Right lobe of liver (tissue), 6 donors: ENCODE measurements around the gene CRNKL1. TPM values are rescaled to one million over a fixed set of nuclear protein-coding genes. Genes with fewer than 3 reads are reported as not detected.

Experiments
- ATAC-seq, 4 donors: fragments of 200-7000 bp; cut with Tn5 transposase; one replicate each; pipeline ENCODE4 v1.9.1; 2020; ENCODE audit warnings: mild to moderate bottlenecking in 4 of 4, moderate library complexity in 4 of 4
- DNase-seq, 3 donors: peaks; one replicate each; pipeline ENCODE4 v3.0.0-alpha.2; 2020
- H3K27ac ChIP-seq, 3 donors: fragments of 200-600 bp; one replicate each; pipeline ENCODE4 v1.8.0; 2022
- H3K27me3 ChIP-seq, 2 donors: fragments of 200-600 bp; one replicate each; pipeline ENCODE4 v1.8.0; 2022
- H3K36me3 ChIP-seq, 4 donors: fragments of 200-600 bp; sonication (generic) in 1 of 4; one replicate each; pipeline versions ENCODE4 v1.5.1 to v1.8.0; 2017 to 2022; ENCODE audit warnings: control low read depth in 1 of 4
- H3K4me1 ChIP-seq, 4 donors: fragments of 200-600 bp; sonication (generic) in 1 of 4; one replicate each; pipeline versions ENCODE4 v1.5.1 to v1.8.0; 2017 to 2022; ENCODE audit warnings: control low read depth in 1 of 4
- H3K4me3 ChIP-seq, 3 donors: fragments of 200-600 bp; one replicate each; pipeline ENCODE4 v1.8.0; 2022
- H3K9me3 ChIP-seq, 4 donors: fragments of 200-600 bp; sonication (generic) in 1 of 4; one replicate each; pipeline versions ENCODE4 v1.5.1 to v1.8.0; 2017 to 2022; ENCODE audit warnings: control low read depth in 1 of 4
- CTCF ChIP-seq, 4 donors: fragments of 200-600 bp in 3 of 4; fragments of 450-650 bp in 1 of 4; IDR thresholded peaks; one replicate each; pipeline versions ENCODE4 v1.5.1 to v1.8.0; 2016 to 2022; ENCODE audit warnings: antibody characterized with exemption in 4 of 4, mild to moderate bottlenecking in 2 of 4
- POLR2A ChIP-seq: fragments of 450-650 bp; IDR thresholded peaks from one replicate; pipeline ENCODE4 v1.6.1; 2017; ENCODE audit warnings: antibody characterized with exemption, mild to moderate bottlenecking
- WGBS: methylation state at CpG from one replicate; pipeline ENCODE4 v1.1.6; 2018; ENCODE audit warnings: low coverage, low lambda C conversion rate; ENCODE audit not compliant: insufficient coverage; ENCODE audit errors: missing lambda C conversion rate; 5-methylcytosine and 5-hydroxymethylcytosine counted together
- intact Hi-C, 2 donors: fragments of 100-400 bp; cut with DNase I; formaldehyde crosslinking; loops; one replicate each; pipeline versions ENCODE4 v1.11.2 to v1.14.1; 2022
- total RNA-seq, 6 experiments: library from RNA; depleted of rRNA in 2 of 6; stranded (reverse); fragments of >200 nt in 2 of 6; fragmentation: NEBNext Ultra II Directional in 3 of 6; extraction: Animal tissue kit (Norgen Biotek cat#: 25700) in 3 of 6; gene quantifications; one replicate each; pipeline versions ENCODE4 v1.1.0 to v1.2.4, GENCODE V29; 2016 to 2023
- donor health status: DM: no; HTN: yes; CAD: no.
- donor health status: DM: no; HTN: no; CAD: no.
- donor health status: DM: no; HTN: no; CAD: no.
- donor health status: DM: no; HTN: yes; CAD: no.
- donor health status: DM: no; HTN: yes; CAD: no.

Gene CRNKL1
- total RNA-seq, 6 experiments from 2014 or later, result 5.5 to 13.2 (median 7.2) TPM

- ATAC-seq (no peak), DNase-seq (no peak)
- H3K4me3 ChIP-seq, result no peak overlapping the region
- intact Hi-C loops, result loop anchor here (10.0 kb wide), 2 partner anchors 206 to 296 kb away; no protein-coding TSS in a partner anchor
- H3K27ac ChIP-seq, result peak overlapping the region in 1 of 3 donors; percentile 1
- peaks cover 0 to 6% (median 1%) of the 10 kb centered on the region in 4 donors for H3K36me3 ChIP-seq
- WGBS, result 69% methylated on average over 5 of the region's 5 CpGs
- TF ChIP-seq POLR2A (no peak), CTCF (IDR thresholded peaks at IDR 0.05) (no peak)
- peaks cover 0 to 18% (median 0%) of the 10 kb centered on the region in 4 donors for H3K4me1 ChIP-seq
- no peaks in the 10 kb centered on the region for H3K27me3 ChIP-seq
- no peaks in the 10 kb centered on the region for H3K9me3 ChIP-seq
Observed at GRCh38 chr20:19990850-19991249, 61.4 kb downstream of the CRNKL1 start.

GRCh38 chr20:19987046-19987445, 65.2 kb downstream of the CRNKL1 start:
- ATAC-seq, result no peak
- no peak overlapping the region for H3K27ac ChIP-seq

GRCh38 chr20:19986419-19986818, 65.8 kb downstream of the CRNKL1 start:
- ATAC-seq (peak in 1 of 4 donors; percentile 23), DNase-seq (no peak)
- no peaks in the 10 kb centered on the region for H3K9me3 ChIP-seq
- intact Hi-C loops, result loop anchor here in 1 of 2 donors (10.0 kb wide), 1 partner anchor 202 kb away; no protein-coding TSS in a partner anchor
- H3K27me3 ChIP-seq, result no peaks in the 10 kb centered on the region
- WGBS, result 49% methylated on average over 6 of the region's 6 CpGs
- H3K4me3 ChIP-seq, result no peak overlapping the region
- H3K27ac ChIP-seq, result no peak overlapping the region
- peaks cover 0 to 6% (median 0%) of the 10 kb centered on the region in 4 donors for H3K4me1 ChIP-seq
- H3K36me3 ChIP-seq, result peaks cover 0 to 3% (median 0%) of the 10 kb centered on the region in 4 donors
- TF ChIP-seq CTCF (IDR thresholded peaks at IDR 0.05) (no peak), POLR2A (no peak)

More at GRCh38 chr20:19987046-19987445, 65.2 kb downstream of the CRNKL1 start:
- intact Hi-C loops, result loop anchor here in 1 of 2 donors (10.0 kb wide), 1 partner anchor 202 kb away; no protein-coding TSS in a partner anchor
- no peak for DNase-seq
- Histone ChIP-seq H3K4me1 (peaks cover 0 to 12% (median 0%) of the 10 kb centered on the region in 4 donors), H3K36me3 (peaks cover 0 to 3% (median 0%) of the 10 kb centered on the region in 4 donors), H3K4me3 (no peak overlapping the region), H3K9me3 (no peaks in the 10 kb centered on the region), H3K27me3 (no peaks in the 10 kb centered on the region)
- TF ChIP-seq CTCF (IDR thresholded peaks at IDR 0.05), result no peak
- no peak for TF ChIP-seq POLR2A
- 69% methylated on average over 4 of the region's 4 CpGs for WGBS

Other genes with a start within 250 kb of the CRNKL1 start
- gene NAA20, start 35.1 kb downstream of the CRNKL1 start, total RNA-seq, result 10 to 100 TPM; 34.0 to 48.0 (median 41.7) TPM
- gene CFAP61, start 66 bp upstream of the CRNKL1 start, total RNA-seq, result not detected